Stomach (tissue), 9 donors: ENCODE data around the gene ADAM22. TPM values are rescaled to one million over a fixed set of nuclear protein-coding genes. Genes with fewer than 3 reads are reported as not detected.

Source experiments
- DNase-seq, 2 donors: peaks; one replicate each; pipeline versions ENCODE4 v3.0.0 to v3.0.0-alpha.2; 2013 to 2019
- H3K27ac ChIP-seq, 5 donors: fragments of 200-600 bp in 4 of 5; sonication (generic) in 4 of 5; one replicate each; pipeline ENCODE4 v1.5.1; 2013 to 2019; ENCODE audit warnings: mild to moderate bottlenecking in 1 of 5, moderate library complexity in 1 of 5
- H3K27me3 ChIP-seq, 3 donors: fragments of 200-600 bp; sonication (generic); one replicate each; pipeline ENCODE4 v1.5.1; 2017 to 2019; ENCODE audit warnings: mixed run types in 1 of 3
- H3K36me3 ChIP-seq, 4 donors: fragments of 200-600 bp; sonication (generic); 1 replicate in 3 of 4; 2 replicates in 1 of 4; pipeline ENCODE4 v1.5.1; 2016 to 2019
- H3K4me1 ChIP-seq, 4 donors: fragments of 200-600 bp; sonication (generic); one replicate each; pipeline ENCODE4 v1.5.1; 2016 to 2019
- H3K4me3 ChIP-seq, 4 donors: fragments of 200-600 bp; sonication (generic) in 3 of 4; one replicate each; pipeline ENCODE4 v1.5.1; 2016 to 2019; ENCODE audit warnings: mild to moderate bottlenecking in 1 of 4
- H3K9me3 ChIP-seq, 4 donors: fragments of 200-600 bp; sonication (generic); one replicate each; pipeline ENCODE4 v1.5.1; 2016 to 2019
- CTCF ChIP-seq, 7 experiments: fragments of 450-650 bp in 4 of 7; fragments of 200-600 bp in 3 of 7; sonication (generic) in 3 of 7; IDR thresholded peaks; one replicate each; pipeline ENCODE4 v1.5.1; 2016 to 2019; ENCODE audit warnings: antibody characterized with exemption in 7 of 7, control low read depth in 2 of 7, mild to moderate bottlenecking in 1 of 7
- EP300 ChIP-seq: sonication (generic); formaldehyde crosslinking; IDR thresholded peaks from one replicate; pipeline ENCODE4 v1.6.1; 2017; ENCODE audit warnings: antibody characterized with exemption
- POLR2A ChIP-seq, 4 donors: fragments of 450-650 bp; IDR thresholded peaks; one replicate each; pipeline ENCODE4 v1.6.1; 2016; ENCODE audit warnings: antibody characterized with exemption in 4 of 4, control low read depth in 2 of 4, mild to moderate bottlenecking in 1 of 4, moderate library complexity in 1 of 4
- POLR2AphosphoS5 ChIP-seq, 3 donors: sonication (generic); formaldehyde crosslinking; IDR thresholded peaks; one replicate each; pipeline ENCODE4 v1.6.1; 2016; ENCODE audit warnings: antibody characterized with exemption in 3 of 3
- WGBS, 5 donors: extraction: QIAGEN DNeasy Blood & Tissue Kit in 3 of 5; methylation state at CpG; one replicate each; pipeline versions ENCODE4 v1.1.5 to v1.1.7; 2013 to 2018; 5-methylcytosine and 5-hydroxymethylcytosine counted together
- intact Hi-C: fragments of 100-400 bp; cut with DNase I; formaldehyde crosslinking; loops from one replicate; pipeline ENCODE4 v1.15.1; 2023; ENCODE audit warnings: low total_unique reads
- polyA plus RNA-seq, 3 donors: library from polyadenylated mRNA; stranded (reverse); fragments of 200-250 nt; gene quantifications; one replicate each; pipeline ENCODE4 v1.2.3, GENCODE V29; 2013
- total RNA-seq, 5 donors: library from RNA; depleted of rRNA; stranded (reverse); fragments of >200 nt; gene quantifications; one replicate each; pipeline versions ENCODE4 v1.1.0 to v1.2.3, GENCODE V29; 2014 to 2016
- donor health status: healthy with polysubstance abuse.
- donor health status: Bipolar disorder and iron deficiency.
- donor health status: healthy.

The ADAM22 gene
- total and polyA plus RNA-seq, 8 donors, result 0.06 to 16.8 (median 0.29) TPM; not detected in 1

GRCh38 chr7:88150033-88150432 is 216.0 kb downstream of the ADAM22 start:
- no peak for TF ChIP-seq POLR2A (IDR thresholded peaks at IDR 0.05)
- TF ChIP-seq POLR2AphosphoS5 (IDR thresholded peaks at IDR 0.05), result no peak
- TF ChIP-seq EP300, result no peak
- TF ChIP-seq CTCF (IDR thresholded peaks at IDR 0.05), result no peak
- Histone ChIP-seq H3K4me3 (no peak overlapping the region), H3K4me1 (peaks cover 0 to 4% (median 0%) of the 10 kb centered on the region in 4 donors), H3K9me3 (no peaks in the 10 kb centered on the region), H3K27me3 (no peaks in the 10 kb centered on the region), H3K36me3 (no peaks in the 10 kb centered on the region), H3K27ac (no peak overlapping the region)
- intact Hi-C loops, result no loop called here
- no peak for DNase-seq
- WGBS, 5 donors, result 90 to 97% (median 94%) methylated on average over 4 of the region's 4 CpGs

GRCh38 chr7:88151119-88151790 is 217.2 kb downstream of the ADAM22 start:
- no peaks in the 10 kb centered on the region for H3K9me3 ChIP-seq
- H3K27me3 ChIP-seq, result no peaks in the 10 kb centered on the region
- TF ChIP-seq POLR2A (IDR thresholded peaks at IDR 0.05) (no peak), CTCF (IDR thresholded peaks at IDR 0.05) (no peak), EP300 (no peak), POLR2AphosphoS5 (IDR thresholded peaks at IDR 0.05) (no peak)
- H3K27ac ChIP-seq, result no peak overlapping the region
- peaks cover 0 to 4% (median 0%) of the 10 kb centered on the region in 4 donors for H3K4me1 ChIP-seq
- no peak overlapping the region for H3K4me3 ChIP-seq
- no peaks in the 10 kb centered on the region for H3K36me3 ChIP-seq
- no peak for DNase-seq
- intact Hi-C loops, result no loop called here
- WGBS, 5 donors, result 29 to 52% (median 44%) methylated on average over 7 of the region's 7 CpGs

- no peaks in the 10 kb centered on the region for H3K9me3 ChIP-seq
- DNase-seq, result no peak
- TF ChIP-seq POLR2A (IDR thresholded peaks at IDR 0.05) (no peak), CTCF (IDR thresholded peaks at IDR 0.05) (no peak), POLR2AphosphoS5 (IDR thresholded peaks at IDR 0.05) (no peak), EP300 (no peak)
- intact Hi-C loops, result no loop called here
- peaks cover 0 to 4% (median 0%) of the 10 kb centered on the region in 4 donors for H3K4me1 ChIP-seq
- no peaks in the 10 kb centered on the region for H3K36me3 ChIP-seq
- H3K27ac ChIP-seq, result no peak overlapping the region
- no peak overlapping the region for H3K4me3 ChIP-seq
- no peaks in the 10 kb centered on the region for H3K27me3 ChIP-seq
These were observed 219.3 kb downstream of the ADAM22 start for GRCh38 chr7:88153378-88153777.

- Histone ChIP-seq H3K4me1 (peaks cover 0 to 4% (median 0%) of the 10 kb centered on the region in 4 donors), H3K4me3 (no peak overlapping the region), H3K27ac (no peak overlapping the region), H3K9me3 (peaks cover 0 to 4% (median 0%) of the 10 kb centered on the region in 4 donors), H3K36me3 (no peaks in the 10 kb centered on the region), H3K27me3 (no peaks in the 10 kb centered on the region)
- WGBS, 5 donors, result 85 to 91% (median 86%) methylated on average over 4 of the region's 4 CpGs
- no peak for DNase-seq
- intact Hi-C loops, result no loop called here
- TF ChIP-seq POLR2AphosphoS5 (IDR thresholded peaks at IDR 0.05) (no peak), CTCF (IDR thresholded peaks at IDR 0.05) (no peak), POLR2A (IDR thresholded peaks at IDR 0.05) (no peak), EP300 (no peak)
These were observed 221.7 kb downstream of the ADAM22 start for GRCh38 chr7:88155756-88156155.
